Sigmoid colon (tissue), 4 donors: Measurements from ENCODE around the gene AP5B1.

ENCODE experiments used
- CTCF ChIP-seq, 4 experiments: fragments of 450-650 bp in 3 of 4; fragments of 200-600 bp in 1 of 4; IDR thresholded peaks; one replicate each; pipeline ENCODE4 v1.5.1; 2016 to 2019; ENCODE audit warnings: antibody characterized with exemption in 4 of 4, mild to moderate bottlenecking in 3 of 4, moderate library complexity in 2 of 4
- POLR2A ChIP-seq, 2 donors: fragments of 450-650 bp; IDR thresholded peaks; one replicate each; pipeline ENCODE4 v1.6.1; 2016; ENCODE audit warnings: antibody characterized with exemption in 2 of 2, mild to moderate bottlenecking in 2 of 2, moderate library complexity in 2 of 2
- POLR2AphosphoS5 ChIP-seq, 4 donors: sonication (generic); formaldehyde crosslinking; IDR thresholded peaks; one replicate each; pipeline ENCODE4 v1.6.1; 2017; ENCODE audit warnings: antibody characterized with exemption in 4 of 4

- TF ChIP-seq CTCF (IDR thresholded peaks at IDR 0.05) (no peak), POLR2A (IDR thresholded peaks at IDR 0.05) (no peak), POLR2AphosphoS5 (IDR thresholded peaks at IDR 0.05) (no peak)
These were observed 38.4 kb downstream of the AP5B1 start for GRCh38 chr11:65742353-65742752.
